Urinary bladder (tissue), 4 donors: ENCODE results near the gene ZNF827. TPM values are rescaled to one million over a fixed set of nuclear protein-coding genes. Genes with fewer than 3 reads are reported as not detected.

Experiments
- DNase-seq: peaks from one replicate; pipeline ENCODE4 v3.0.0-alpha.2; 2015; ENCODE audit errors: extremely low spot score
- H3K27ac ChIP-seq: one replicate; pipeline ENCODE4 v1.5.1; 2013; ENCODE audit warnings: low read depth, mild to moderate bottlenecking, moderate library complexity
- H3K36me3 ChIP-seq: one replicate; pipeline ENCODE4 v1.6.1; 2013; ENCODE audit warnings: mild to moderate bottlenecking, moderate library complexity; ENCODE audit not compliant: insufficient read depth
- H3K4me1 ChIP-seq: one replicate; pipeline ENCODE4 v1.6.1; 2013; ENCODE audit warnings: mild to moderate bottlenecking, moderate library complexity; ENCODE audit not compliant: insufficient read depth
- H3K4me3 ChIP-seq: one replicate; pipeline ENCODE4 v1.5.1; 2013; ENCODE audit warnings: low read depth, low read length
- WGBS: extraction: QIAGEN DNeasy Blood & Tissue Kit; methylation state at CpG from one replicate; pipeline ENCODE4 v1.1.7; 2013; 5-methylcytosine and 5-hydroxymethylcytosine counted together
- polyA plus RNA-seq: library from polyadenylated mRNA; stranded (reverse); fragments of 200-250 nt; gene quantifications from one replicate; pipeline ENCODE4 v1.2.3, GENCODE V29; 2013
- total RNA-seq: library from RNA; depleted of rRNA; stranded (reverse); fragments of >200 nt; gene quantifications from one replicate; pipeline ENCODE4 v1.2.3, GENCODE V29; 2014
- donor health status: healthy with polysubstance abuse.
- donor health status: healthy.

Gene ZNF827
- total and polyA plus RNA-seq, 2 donors, result 13.0 to 20.2 TPM

- H3K4me1 ChIP-seq, result no peaks in the 10 kb centered on the region
- H3K4me3 ChIP-seq, result no peak overlapping the region
Observed at GRCh38 chr4:145939856-145940255, 1.2 kb upstream of the ZNF827 start.

GRCh38 chr4:145939441-145939750 is 773 bp upstream of the ZNF827 start:
- Histone ChIP-seq H3K4me1 (no peaks in the 10 kb centered on the region), H3K27ac (no peak overlapping the region), H3K4me3 (no peak overlapping the region), H3K36me3 (no peaks in the 10 kb centered on the region)
- WGBS, result 54% methylated on average over 2 of the region's 2 CpGs
- DNase-seq, result no peak

More at GRCh38 chr4:145939856-145940255, 1.2 kb upstream of the ZNF827 start:
- H3K36me3 ChIP-seq, result no peaks in the 10 kb centered on the region
- H3K27ac ChIP-seq, result no peak overlapping the region
- DNase-seq, result no peak

- peak overlapping the region; percentile 96 for H3K27ac ChIP-seq
- H3K36me3 ChIP-seq, result no peaks in the 10 kb centered on the region
- H3K4me3 ChIP-seq, result peak overlapping the region; percentile 93
- 1% methylated on average over 18 of the region's 18 CpGs for WGBS
- H3K4me1 ChIP-seq, result no peaks in the 10 kb centered on the region
- DNase-seq, result peak; percentile 49
Observed at GRCh38 chr4:145937971-145938611, 532 bp downstream of the ZNF827 start.

GRCh38 chr4:145936997-145937901 is 1.4 kb downstream of the ZNF827 start:
- no peaks in the 10 kb centered on the region for H3K4me1 ChIP-seq
- under 1% methylated on average over 94 of the region's 95 CpGs for WGBS
- peak overlapping the region; percentile 96 for H3K27ac ChIP-seq
- no peaks in the 10 kb centered on the region for H3K36me3 ChIP-seq
- peak; percentile 58 for DNase-seq
- H3K4me3 ChIP-seq, result peak overlapping the region; percentile 93

GRCh38 chr4:145936142-145936996 is 2.3 kb downstream of the ZNF827 start:
- H3K4me3 ChIP-seq, result peak overlapping the region; percentile 93
- WGBS, result under 1% methylated on average over 70 of the region's 70 CpGs

GRCh38 chr4:145935253-145936141 is 3.1 kb downstream of the ZNF827 start:
- WGBS, result 7% methylated on average over 18 of the region's 18 CpGs

More at GRCh38 chr4:145936142-145936996, 2.3 kb downstream of the ZNF827 start:
- no peaks in the 10 kb centered on the region for H3K36me3 ChIP-seq
- H3K4me1 ChIP-seq, result no peaks in the 10 kb centered on the region
- H3K27ac ChIP-seq, result peak overlapping the region; percentile 94
- DNase-seq, result peak; percentile 61

GRCh38 chr4:145934434-145935047 is 4.1 kb downstream of the ZNF827 start:
- 71% methylated on average over 3 of the region's 3 CpGs for WGBS
- no peak overlapping the region for H3K4me3 ChIP-seq
- no peak overlapping the region for H3K27ac ChIP-seq
- DNase-seq, result no peak
- H3K4me1 ChIP-seq, result no peaks in the 10 kb centered on the region
- H3K36me3 ChIP-seq, result no peaks in the 10 kb centered on the region

More at GRCh38 chr4:145935253-145936141, 3.1 kb downstream of the ZNF827 start:
- Histone ChIP-seq H3K36me3 (no peaks in the 10 kb centered on the region), H3K27ac (peak overlapping the region; percentile 94), H3K4me1 (no peaks in the 10 kb centered on the region), H3K4me3 (peak overlapping the region; percentile 93)
- DNase-seq, result no peak

GRCh38 chr4:145933134-145933533 is 5.5 kb downstream of the ZNF827 start:
- DNase-seq, result no peak
- no peak overlapping the region for H3K4me3 ChIP-seq
- H3K36me3 ChIP-seq, result no peaks in the 10 kb centered on the region
- 82% methylated on average over 2 of the region's 2 CpGs for WGBS
- H3K4me1 ChIP-seq, result no peaks in the 10 kb centered on the region
- no peak overlapping the region for H3K27ac ChIP-seq

GRCh38 chr4:145931403-145931802 is 7.2 kb downstream of the ZNF827 start:
- WGBS, result 85% methylated on average over 2 of the region's 2 CpGs
- H3K27ac ChIP-seq, result no peak overlapping the region
- H3K4me3 ChIP-seq, result no peak overlapping the region
- no peaks in the 10 kb centered on the region for H3K4me1 ChIP-seq
- DNase-seq, result no peak
- H3K36me3 ChIP-seq, result no peaks in the 10 kb centered on the region

GRCh38 chr4:145930592-145930991 is 8.0 kb downstream of the ZNF827 start:
- Histone ChIP-seq H3K36me3 (no peaks in the 10 kb centered on the region), H3K27ac (no peak overlapping the region), H3K4me3 (no peak overlapping the region), H3K4me1 (no peaks in the 10 kb centered on the region)
- 77% methylated on average over 8 of the region's 8 CpGs for WGBS
- DNase-seq, result no peak

- DNase-seq, result no peak
- H3K4me3 ChIP-seq, result no peak overlapping the region
- H3K27ac ChIP-seq, result no peak overlapping the region
- no peaks in the 10 kb centered on the region for H3K4me1 ChIP-seq
- H3K36me3 ChIP-seq, result no peaks in the 10 kb centered on the region
- 63% methylated on average over 2 of the region's 2 CpGs for WGBS
Observed at GRCh38 chr4:145929415-145930178, 9.0 kb downstream of the ZNF827 start.

- WGBS, result 89% methylated on average over 8 of the region's 8 CpGs
- H3K4me1 ChIP-seq, result no peaks in the 10 kb centered on the region
- H3K36me3 ChIP-seq, result no peaks in the 10 kb centered on the region
- H3K4me3 ChIP-seq, result no peak overlapping the region
- H3K27ac ChIP-seq, result no peak overlapping the region
- DNase-seq, result no peak
Observed at GRCh38 chr4:145928748-145929147, 9.9 kb downstream of the ZNF827 start.
